ENCODE results near the gene ALS2CL. TPM values are rescaled to one million over a fixed set of nuclear protein-coding genes. Genes with fewer than 3 reads are reported as not detected.
A peak's percentile ranks its signal among the peaks of the same experiment; 100 is the strongest.
"Not testable (repeated sequence)": the region's sequence is repeated elsewhere in the genome, so short reads cannot be mapped to it uniquely, and the experiment has no call there.

The ALS2CL gene
- 0.40 TPM for polyA plus RNA-seq (2013, experiment 1 of 2; ENCODE audit: insufficient read length)
- polyA plus RNA-seq (2013, experiment 2 of 2; ENCODE audit: insufficient read length): 0.63 TPM

- no peak for DNase-seq
Measured at GRCh38 chr3:46693038-46693891, at the start of gene ALS2CL. ALS2CL (minus strand) TSS chr3:46693679; CDS start chr3:46689440, 4,239 bp downstream.

- DNase-seq: no peak
Measured at GRCh38 chr3:46742992-46743585, 49.6 kb upstream of the ALS2CL start.

- not testable (repeated sequence) for DNase-seq
Measured at GRCh38 chr3:46739565-46739964, 46.1 kb upstream of the ALS2CL start.

GRCh38 chr3:46737329-46737731 lies 43.9 kb upstream of the ALS2CL start:
- no peak for DNase-seq

- DNase-seq: no peak
Measured at GRCh38 chr3:46736006-46736872, 42.8 kb upstream of the ALS2CL start.

GRCh38 chr3:46734773-46735172 lies 41.3 kb upstream of the ALS2CL start:
- no peak for DNase-seq

- no peak for DNase-seq
Measured at GRCh38 chr3:46733026-46733800, 39.7 kb upstream of the ALS2CL start.

- DNase-seq: no peak
Measured at GRCh38 chr3:46731795-46732194, 38.3 kb upstream of the ALS2CL start.

GRCh38 chr3:46730819-46731218 lies 37.3 kb upstream of the ALS2CL start:
- DNase-seq: no peak

- DNase-seq: no peak
Measured at GRCh38 chr3:46729038-46729437, 35.6 kb upstream of the ALS2CL start.

GRCh38 chr3:46725621-46726314 lies 32.3 kb upstream of the ALS2CL start:
- DNase-seq: peak; percentile 64

GRCh38 chr3:46724424-46724823 lies 30.9 kb upstream of the ALS2CL start:
- DNase-seq: no peak

GRCh38 chr3:46722443-46722842 lies 29.0 kb upstream of the ALS2CL start:
- no peak for DNase-seq

GRCh38 chr3:46721009-46721408 lies 27.5 kb upstream of the ALS2CL start:
- DNase-seq: no peak

GRCh38 chr3:46719735-46720271 lies 26.3 kb upstream of the ALS2CL start:
- no peak for DNase-seq

- no peak for DNase-seq
Measured at GRCh38 chr3:46719044-46719565, 25.6 kb upstream of the ALS2CL start.

- DNase-seq: no peak
Measured at GRCh38 chr3:46717447-46718231, 24.2 kb upstream of the ALS2CL start, which contains the start of gene PRSS50. PRSS50 (minus strand) TSS chr3:46717869; CDS start chr3:46717824, 45 bp downstream.

- DNase-seq: no peak
Measured at GRCh38 chr3:46716461-46717441, 23.3 kb upstream of the ALS2CL start.
